H1 (cell line): ENCODE measurements around the gene ABCA1. TPM values are rescaled to one million over a fixed set of nuclear protein-coding genes. Genes with fewer than 3 reads are reported as not detected.

Experiments used
- CTCF ChIA-PET: fragments of 300-600 bp; sonication (Branson Sonifier 250); formaldehyde crosslinking; loops from one replicate; lab custom pipeline; 2021; ENCODE audit not compliant: partially characterized antibody; lab: Charles Lee
- POLR2A ChIA-PET: fragments of 300-600 bp; sonication (Branson Sonifier 250); formaldehyde crosslinking; loops from one replicate; lab custom pipeline; 2021; ENCODE audit warnings: inconsistent platforms; ENCODE audit not compliant: partially characterized antibody; lab: Charles Lee
- DNase-seq, 2 experiments: peaks; one replicate each; pipeline versions ENCODE4 v3.0.0 to v3.0.0-alpha.2; 2010 to 2022; ENCODE audit warnings: low spot score in 2 of 2, low read depth in 1 of 2, mixed read lengths in 1 of 2
- FAIRE-seq: peaks from 2 replicates; lab custom pipeline; 2011; peaks lifted over from hg19 to GRCh38; lab: Jason Lieb, UNC
- H2AFZ ChIP-seq: 2 replicates; pipeline ENCODE4 v1.8.1; 2012; ENCODE audit warnings: low read length, inconsistent platforms
- H2AK5ac ChIP-seq: 2 replicates; pipeline ENCODE4 v1.6.1; 2013; ENCODE audit warnings: low read depth, low read length
- H2BK120ac ChIP-seq: replicated peaks from 2 replicates; pipeline ENCODE3; 2013; ENCODE audit warnings: low read depth, low read length, inconsistent platforms
- H2BK12ac ChIP-seq: 2 replicates; pipeline ENCODE4 v1.6.1; 2013; ENCODE audit warnings: low read depth, low read length
- H2BK15ac ChIP-seq: 2 replicates; pipeline ENCODE4 v1.6.1; 2013; ENCODE audit warnings: low read length
- H2BK20ac ChIP-seq: 2 replicates; pipeline ENCODE4 v1.6.1; 2013; ENCODE audit warnings: low read length
- H2BK5ac ChIP-seq: 2 replicates; pipeline ENCODE4 v1.6.1; 2013; ENCODE audit warnings: low read depth, low read length
- H3K14ac ChIP-seq: 2 replicates; pipeline ENCODE4 v1.6.1; 2013; ENCODE audit warnings: inconsistent platforms; ENCODE audit not compliant: insufficient read length
- H3K18ac ChIP-seq: 2 replicates; pipeline ENCODE4 v1.6.1; 2013; ENCODE audit warnings: low read length; ENCODE audit errors: extremely low read depth
- H3K23ac ChIP-seq: 2 replicates; pipeline ENCODE4 v1.6.1; 2013; ENCODE audit warnings: inconsistent platforms; ENCODE audit not compliant: insufficient read length
- H3K23me2 ChIP-seq: 2 replicates; pipeline ENCODE4 v1.6.1; 2013; ENCODE audit warnings: low read depth, low read length
- H3K27ac ChIP-seq: 2 replicates; pipeline ENCODE4 v1.6.1; 2011; ENCODE audit warnings: low read depth, low read length, inconsistent platforms
- H3K27me3 ChIP-seq, 4 experiments: replicated peaks in 1 of 4; 1 replicate in 1 of 4; 2 replicates in 3 of 4; pipeline versions ENCODE4 v1.6.1 to v1.8.1; 2011 to 2013; ENCODE audit warnings: low read length in 3 of 4, mild to moderate bottlenecking in 3 of 4, inconsistent platforms in 2 of 4, mixed read lengths in 2 of 4, moderate library complexity in 1 of 4; ENCODE audit not compliant: control insufficient read depth in 3 of 4, insufficient read depth in 3 of 4; ENCODE audit errors: extremely low read depth in 1 of 4
- H3K36me3 ChIP-seq, 4 experiments: 2 replicates each; pipeline versions ENCODE4 v1.6.1 to v1.8.1; 2011 to 2013; ENCODE audit warnings: mild to moderate bottlenecking in 4 of 4, low read length in 3 of 4, moderate library complexity in 2 of 4, control low read depth in 1 of 4, inconsistent platforms in 1 of 4; ENCODE audit not compliant: insufficient read depth in 4 of 4, control insufficient read depth in 2 of 4
- H3K4ac ChIP-seq: replicated peaks from 2 replicates; pipeline ENCODE3; 2013; ENCODE audit warnings: low read length, low read depth, mixed read lengths, inconsistent platforms; ENCODE audit not compliant: insufficient read length
- H3K4me1 ChIP-seq, 4 experiments: replicated peaks in 1 of 4; 1 replicate in 1 of 4; 2 replicates in 3 of 4; pipeline versions ENCODE4 v1.6.1 to v1.8.1; 2011 to 2013; ENCODE audit warnings: low read length in 3 of 4, inconsistent platforms in 2 of 4, mixed read lengths in 1 of 4; ENCODE audit not compliant: insufficient read depth in 4 of 4, control insufficient read depth in 3 of 4
- H3K4me2 ChIP-seq, 2 experiments: 2 replicates each; pipeline versions ENCODE4 v1.6.1 to v1.8.1; 2011 to 2013; ENCODE audit warnings: low read depth in 2 of 2, low read length in 2 of 2, control low read depth in 1 of 2, inconsistent platforms in 1 of 2, mild to moderate bottlenecking in 1 of 2; ENCODE audit not compliant: insufficient read depth in 1 of 2
- H3K4me3 ChIP-seq, 4 experiments: fragments of 200-600, 300-600 bp in 1 of 4; sonication (generic), shearing (Covaris generic), sonication (Bioruptor Twin) in 1 of 4; 2 replicates each; pipeline versions ENCODE4 v1.5.1 to v1.8.1; 2011 to 2016; ENCODE audit warnings: low read length in 4 of 4, low read depth in 3 of 4, control low read depth in 2 of 4, inconsistent platforms in 2 of 4, mild to moderate bottlenecking in 2 of 4, mixed read lengths in 1 of 4, moderate library complexity in 1 of 4; ENCODE audit not compliant: insufficient read depth in 2 of 4; ENCODE audit errors: extremely low read depth in 1 of 4
- H3K56ac ChIP-seq: replicated peaks from 2 replicates; pipeline ENCODE3; 2013; ENCODE audit warnings: low read depth, mild to moderate bottlenecking, mixed read lengths, low read length, inconsistent platforms; ENCODE audit not compliant: insufficient read length
- H3K79me1 ChIP-seq: 2 replicates; pipeline ENCODE4 v1.6.1; 2013; ENCODE audit warnings: low read depth, low read length, control low read depth
- H3K79me2 ChIP-seq, 2 experiments: 2 replicates each; pipeline versions ENCODE4 v1.6.1 to v1.8.1; 2012 to 2013; ENCODE audit warnings: low read length in 2 of 2, mild to moderate bottlenecking in 2 of 2, inconsistent platforms in 1 of 2; ENCODE audit not compliant: insufficient read depth in 2 of 2, control insufficient read depth in 1 of 2
- H3K9ac ChIP-seq, 4 experiments: replicated peaks in 1 of 4; 1 replicate in 1 of 4; 2 replicates in 3 of 4; pipeline versions ENCODE4 v1.6.1 to v1.8.1; 2011 to 2013; ENCODE audit warnings: low read depth in 3 of 4, low read length in 3 of 4, control low read depth in 2 of 4, mild to moderate bottlenecking in 2 of 4, moderate library complexity in 2 of 4, inconsistent platforms in 1 of 4; ENCODE audit errors: extremely low read depth in 1 of 4
- H3K9me3 ChIP-seq, 2 experiments: 2 replicates each; pipeline versions ENCODE4 v1.6.1 to v1.8.1; 2012 to 2013; ENCODE audit warnings: mild to moderate bottlenecking in 2 of 2, moderate library complexity in 2 of 2, control low read depth in 1 of 2, inconsistent platforms in 1 of 2, low read depth in 1 of 2, low read length in 1 of 2, mixed read lengths in 1 of 2; ENCODE audit not compliant: insufficient read depth in 2 of 2
- H4K20me1 ChIP-seq, 2 experiments: replicated peaks in 1 of 2; 2 replicates each; pipeline versions ENCODE3 to v1.8.1; 2011 to 2013; ENCODE audit warnings: inconsistent platforms in 2 of 2, low read length in 2 of 2, mild to moderate bottlenecking in 1 of 2; ENCODE audit not compliant: insufficient read depth in 2 of 2, control insufficient read depth in 1 of 2
- H4K5ac ChIP-seq: 2 replicates; pipeline ENCODE4 v1.6.1; 2013; ENCODE audit warnings: low read length, low read depth, mixed read lengths, inconsistent platforms; ENCODE audit not compliant: insufficient read length
- H4K8ac ChIP-seq: 2 replicates; pipeline ENCODE4 v1.8.0; 2013; ENCODE audit warnings: mild to moderate bottlenecking, moderate library complexity, low read length, inconsistent platforms; ENCODE audit not compliant: insufficient read depth; ENCODE audit errors: extremely low read depth
- H4K91ac ChIP-seq: replicated peaks from 2 replicates; pipeline ENCODE3; 2013; ENCODE audit warnings: low read length, mixed read lengths, inconsistent platforms; ENCODE audit not compliant: insufficient read length
- EGR1 ChIP-seq: IDR thresholded peaks from 2 replicates; pipeline ENCODE4 v1.6.1; 2011; ENCODE audit warnings: low read depth, low read length, borderline replicate concordance
- HDAC2 ChIP-seq, 2 experiments: fragments of 300-600 bp in 1 of 2; sonication (generic) in 1 of 2; IDR thresholded peaks; 2 replicates each; pipeline ENCODE4 v1.6.1; 2011 to 2012; ENCODE audit warnings: low read depth in 2 of 2, low read length in 2 of 2, mild to moderate bottlenecking in 2 of 2, moderate library complexity in 2 of 2, borderline replicate concordance in 1 of 2, inconsistent platforms in 1 of 2
- JUN ChIP-seq: IDR thresholded peaks from 2 replicates; pipeline ENCODE4 v1.6.1; 2011; ENCODE audit warnings: low read depth, mild to moderate bottlenecking, improper control_type of control experiment, low read length
- KDM5A ChIP-seq: fragments of 200-600 bp; IDR thresholded peaks from 2 replicates; pipeline ENCODE4 v1.7.1; 2012; ENCODE audit warnings: mild to moderate bottlenecking, low read length, inconsistent platforms, mixed read lengths
- POU5F1 ChIP-seq: IDR thresholded peaks from 2 replicates; pipeline ENCODE4 v1.6.1; 2011; ENCODE audit warnings: low read depth, mild to moderate bottlenecking, low read length, moderate library complexity
- YY1 ChIP-seq: IDR thresholded peaks from 2 replicates; pipeline ENCODE4 v1.6.1; 2011; ENCODE audit warnings: low read depth, mild to moderate bottlenecking, low read length
- WGBS, 2 experiments: shearing (Covaris generic) in 1 of 2; methylation state at CpG; one replicate each; pipeline versions ENCODE4 v1.1.6 to v1.1.7; 2013 to 2015; ENCODE audit warnings: low lambda C conversion rate in 2 of 2, mixed read lengths in 2 of 2, inconsistent platforms in 1 of 2, low coverage in 1 of 2, missing lambda C conversion rate in 1 of 2; ENCODE audit not compliant: insufficient replicate concordance in 2 of 2, insufficient coverage in 1 of 2, insufficient read length in 1 of 2; ENCODE audit errors: extremely low coverage in 1 of 2, missing lambda C conversion rate in 1 of 2; 5-methylcytosine and 5-hydroxymethylcytosine counted together
- polyA plus RNA-seq, 7 experiments: library from polyadenylated mRNA; depleted of rRNA in 3 of 7; stranded (reverse) in 5 of 7; unstranded in 2 of 7; fragments of >200 nt in 5 of 7; fragments of 200-250 nt in 2 of 7; gene quantifications; 1 replicate in 5 of 7; 2 replicates in 1 of 7; 4 replicates in 1 of 7; pipeline versions ENCODE4 v1.2.1 to v1.2.3, GENCODE V29; 2011 to 2013; ENCODE audit warnings: missing spikeins in 2 of 7, mixed read lengths in 2 of 7
- total RNA-seq: library from RNA; stranded (reverse); fragmentation: NEBNext Ultra II Directional; extraction: Animal tissue kit (Norgen Biotek cat#: 25700); gene quantifications from 2 replicates; pipeline ENCODE4 v1.2.1, GENCODE V29; 2021
- TF ChIP-seq, protein P1 (sequence below), 3 experiments: IDR thresholded peaks; 1 replicate in 2 of 3; 2 replicates in 1 of 3; pipeline versions ENCODE4 v1.5.1 to v1.6.1; 2011; ENCODE audit warnings: low read length in 3 of 3, mild to moderate bottlenecking in 3 of 3, inconsistent platforms in 2 of 3, low read depth in 1 of 3, moderate library complexity in 1 of 3; ENCODE audit not compliant: insufficient read depth in 1 of 3; ENCODE audit errors: control extremely low read depth in 1 of 3
- TF ChIP-seq, protein P2 (sequence below): IDR thresholded peaks from 2 replicates; pipeline ENCODE4 v1.6.1; 2012; ENCODE audit warnings: inconsistent platforms

ABCA1 gene
- total and polyA plus RNA-seq, 2 of the 8 experiments (the other 6 are each of a cell fraction or from before 2014, with no cell fraction given): 6.9 to 7.8 TPM

- Histone ChIP-seq H3K79me1 (no peaks in the 10 kb centered on the region), H2BK12ac (no peak overlapping the region), H3K18ac (no peak overlapping the region), H3K23me2 (no peaks in the 10 kb centered on the region), H3K9me3 (no peaks in the 10 kb centered on the region), H2BK5ac (0 out of 2 replicates have a peak overlapping the region, but pooled peaks have one; percentile 61), H3K79me2 (no peaks in the 10 kb centered on the region), H4K91ac (no peak overlapping the region), H2AFZ (no peak overlapping the region), H3K27me3 (no peaks in the 10 kb centered on the region), H2AK5ac (no peak overlapping the region), H3K4ac (no peak overlapping the region), H3K9ac (no peak overlapping the region), H2BK20ac (0 out of 2 replicates have a peak overlapping the region, but pooled peaks have one; percentile 32), H3K4me3 (no peak overlapping the region), H3K4me1 (peaks cover 6 to 20% (median 14%) of the 10 kb centered on the region in 4 experiments), H3K36me3 (no peaks in the 10 kb centered on the region; a peak in 1 of 8 replicates), H3K4me2 (no peak overlapping the region), H4K8ac (no peak overlapping the region), H4K5ac (no peak overlapping the region), H4K20me1 (peaks cover 0 to 2% of the 10 kb centered on the region in 2 experiments), H3K14ac (no peak overlapping the region), H2BK120ac (no peak overlapping the region), H3K27ac (no peak overlapping the region), H3K23ac (no peak overlapping the region), H3K56ac (no peak overlapping the region), H2BK15ac (peak overlapping the region; percentile 89)
- no peak for DNase-seq
- FAIRE-seq: no peak
- ChIA-PET POLR2A (interaction anchor here (1.7 kb wide), 2 partner anchors 10 to 13 kb away, joined by 4 to 6 read pairs; no protein-coding TSS in a partner anchor), CTCF (interaction anchor here (0.9 to 1.8 kb wide), 2 partner anchors 9 to 543 kb away, joined by 3 to 9 read pairs; no protein-coding TSS in a partner anchor)
- WGBS, 2 experiments: 84% methylated on average over 6 of the region's 6 CpGs; no CpG with 5 or more reads in 1 of the 2 experiments
- TF ChIP-seq POU5F1 (no peak), KDM5A (no peak), JUN (no peak), HDAC2 (IDR thresholded peaks at IDR 0.05; ENCODE audit: borderline replicate concordance in 1 of 2, low read depth in 2 of 2, low read length in 2 of 2) (no peak), YY1 (no peak), EGR1 (no peak)
- TF ChIP-seq, protein P1, sequence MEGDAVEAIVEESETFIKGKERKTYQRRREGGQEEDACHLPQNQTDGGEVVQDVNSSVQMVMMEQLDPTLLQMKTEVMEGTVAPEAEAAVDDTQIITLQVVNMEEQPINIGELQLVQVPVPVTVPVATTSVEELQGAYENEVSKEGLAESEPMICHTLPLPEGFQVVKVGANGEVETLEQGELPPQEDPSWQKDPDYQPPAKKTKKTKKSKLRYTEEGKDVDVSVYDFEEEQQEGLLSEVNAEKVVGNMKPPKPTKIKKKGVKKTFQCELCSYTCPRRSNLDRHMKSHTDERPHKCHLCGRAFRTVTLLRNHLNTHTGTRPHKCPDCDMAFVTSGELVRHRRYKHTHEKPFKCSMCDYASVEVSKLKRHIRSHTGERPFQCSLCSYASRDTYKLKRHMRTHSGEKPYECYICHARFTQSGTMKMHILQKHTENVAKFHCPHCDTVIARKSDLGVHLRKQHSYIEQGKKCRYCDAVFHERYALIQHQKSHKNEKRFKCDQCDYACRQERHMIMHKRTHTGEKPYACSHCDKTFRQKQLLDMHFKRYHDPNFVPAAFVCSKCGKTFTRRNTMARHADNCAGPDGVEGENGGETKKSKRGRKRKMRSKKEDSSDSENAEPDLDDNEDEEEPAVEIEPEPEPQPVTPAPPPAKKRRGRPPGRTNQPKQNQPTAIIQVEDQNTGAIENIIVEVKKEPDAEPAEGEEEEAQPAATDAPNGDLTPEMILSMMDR (IDR thresholded peaks at IDR 0.05; ENCODE audit: control extremely low read depth in 1 of 3, insufficient read depth in 1 of 3, low read depth in 1 of 3, low read length in 3 of 3): no peak
- TF ChIP-seq, protein P2, sequence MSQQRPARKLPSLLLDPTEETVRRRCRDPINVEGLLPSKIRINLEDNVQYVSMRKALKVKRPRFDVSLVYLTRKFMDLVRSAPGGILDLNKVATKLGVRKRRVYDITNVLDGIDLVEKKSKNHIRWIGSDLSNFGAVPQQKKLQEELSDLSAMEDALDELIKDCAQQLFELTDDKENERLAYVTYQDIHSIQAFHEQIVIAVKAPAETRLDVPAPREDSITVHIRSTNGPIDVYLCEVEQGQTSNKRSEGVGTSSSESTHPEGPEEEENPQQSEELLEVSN: no peak
Observed at GRCh38 chr9:104872656-104873488, 55.1 kb downstream of the ABCA1 start.
